ENCODE results near the gene ST8SIA2. TPM values are rescaled to one million over a fixed set of nuclear protein-coding genes. Genes with fewer than 3 reads are reported as not detected.

Gene ST8SIA2
- total RNA-seq, 2 donors from 2014 or later, result 0.73 to 2.3 TPM

DNA sequence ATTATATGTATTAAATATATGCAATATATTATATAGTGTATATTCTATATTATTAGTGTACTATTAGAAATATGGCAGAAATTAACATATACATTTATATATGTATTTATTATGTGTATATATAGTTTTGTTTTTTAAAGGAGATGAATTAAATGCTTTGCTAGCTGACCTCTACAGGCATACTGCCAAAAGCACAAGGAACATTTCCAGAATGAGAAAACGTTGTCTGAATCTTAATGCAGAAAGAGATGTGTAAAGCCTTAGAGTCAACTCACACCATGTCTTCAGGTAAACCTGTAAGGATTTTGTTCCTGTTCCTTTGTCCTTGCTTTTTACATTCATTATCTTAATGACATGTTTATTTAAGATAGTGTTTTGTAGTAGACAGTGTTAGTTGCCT is 111.9 kb downstream of the ST8SIA2 start:
- Histone ChIP-seq H3K4me1 (replicated peaks) (no peaks in the 10 kb centered on the region), H3K27me3 (replicated peaks; ENCODE audit: insufficient read depth) (no peaks in the 10 kb centered on the region), H3K4me3 (no peak overlapping the region), H3K36me3 (no peaks in the 10 kb centered on the region), H3K27ac (no peak overlapping the region), H3K9me3 (no peaks in the 10 kb centered on the region)
- DNase-seq (ENCODE audit: low spot score), result no peak
- TF ChIP-seq CTCF (IDR thresholded peaks at IDR 0.05) (no peak), POLR2AphosphoS5 (IDR thresholded peaks at IDR 0.05) (no peak), POLR2A (IDR thresholded peaks at IDR 0.05) (no peak)
- intact Hi-C loops (cut with DNase I), result loop anchor here (10.0 kb wide), 2 partner anchors 59 to 401 kb away; no protein-coding TSS in a partner anchor
- 15% methylated on average over 1 of the region's 1 CpG for WGBS

GRCh38 chr15:92506506-92506905 is 112.8 kb downstream of the ST8SIA2 start:
- no peaks in the 10 kb centered on the region for H3K36me3 ChIP-seq
- intact Hi-C loops (cut with DNase I), result loop anchor here (10.0 kb wide), 2 partner anchors 58 to 402 kb away; no protein-coding TSS in a partner anchor
- no peak overlapping the region for H3K4me3 ChIP-seq
- TF ChIP-seq POLR2AphosphoS5 (IDR thresholded peaks at IDR 0.05), result no peak
- no peak for TF ChIP-seq CTCF (IDR thresholded peaks at IDR 0.05)
- TF ChIP-seq POLR2A (IDR thresholded peaks at IDR 0.05), result no peak
- WGBS, result 89% methylated on average over 4 of the region's 4 CpGs
- no peaks in the 10 kb centered on the region for H3K9me3 ChIP-seq
- DNase-seq (ENCODE audit: low spot score), result no peak
- H3K4me1 ChIP-seq (replicated peaks), result no peaks in the 10 kb centered on the region
- no peaks in the 10 kb centered on the region for H3K27me3 ChIP-seq (replicated peaks; ENCODE audit: insufficient read depth)
- no peak overlapping the region for H3K27ac ChIP-seq

GRCh38 chr15:92510163-92510882 is 116.6 kb downstream of the ST8SIA2 start:
- Histone ChIP-seq H3K36me3 (no peaks in the 10 kb centered on the region), H3K4me1 (replicated peaks) (no peaks in the 10 kb centered on the region), H3K27me3 (replicated peaks; ENCODE audit: insufficient read depth) (no peaks in the 10 kb centered on the region), H3K27ac (no peak overlapping the region), H3K4me3 (no peak overlapping the region), H3K9me3 (no peaks in the 10 kb centered on the region)
- intact Hi-C loops (cut with DNase I), result no loop called here
- TF ChIP-seq CTCF (IDR thresholded peaks at IDR 0.05) (no peak), POLR2AphosphoS5 (IDR thresholded peaks at IDR 0.05) (no peak)
- no peak for DNase-seq (ENCODE audit: low spot score)
- WGBS, result 69% methylated on average over 4 of the region's 4 CpGs

Small RNA genes lying within 50 kb of the gene (small RNA-seq; reads per million reads assigned to genes)
- gene RF01233, result 0 reads per million in 2 donors
